ENCODE measurements around the gene COMTD1.
A peak's percentile ranks its signal among the peaks of the same experiment; 100 is the strongest.

Gene COMTD1

GRCh38 chr10:75239096-75239790 lies 3.5 kb upstream of the COMTD1 start:
- DNase-seq (ENCODE audit: low read depth): no peak
- in situ Hi-C loops (cut with HindIII; ENCODE audit: low sequenced_read_pairs): no loop called here
- H3K4me3 ChIP-seq (ENCODE audit: low read depth, low read length): no peak overlapping the region

GRCh38 chr10:75238182-75239095 lies 2.7 kb upstream of the COMTD1 start:
- no peak for DNase-seq (ENCODE audit: low read depth)
- no peak overlapping the region for H3K4me3 ChIP-seq (ENCODE audit: low read depth, low read length)
- in situ Hi-C loops (cut with HindIII; ENCODE audit: low sequenced_read_pairs): no loop called here
- TF ChIP-seq CTCF (IDR thresholded peaks at IDR 0.05; ENCODE audit: low read depth, low read length, missing control alignments): no peak

More at GRCh38 chr10:75239096-75239790, 3.5 kb upstream of the COMTD1 start:
- no peak for TF ChIP-seq CTCF (IDR thresholded peaks at IDR 0.05; ENCODE audit: low read depth, low read length, missing control alignments)

- no peak overlapping the region for H3K4me3 ChIP-seq (ENCODE audit: low read depth, low read length)
- no peak for DNase-seq (ENCODE audit: low read depth)
- in situ Hi-C loops (cut with HindIII; ENCODE audit: low sequenced_read_pairs): no loop called here
- no peak for TF ChIP-seq CTCF (IDR thresholded peaks at IDR 0.05; ENCODE audit: low read depth, low read length, missing control alignments)
Measured at GRCh38 chr10:75236178-75236825, 545 bp upstream of the COMTD1 start.

- in situ Hi-C loops (cut with HindIII; ENCODE audit: low sequenced_read_pairs): no loop called here
Measured at GRCh38 chr10:75234683-75235374, 928 bp downstream of the COMTD1 start.

GRCh38 chr10:75234017-75234682 lies 1.6 kb downstream of the COMTD1 start:
- peak; percentile 63 for DNase-seq (ENCODE audit: low read depth)
- in situ Hi-C loops (cut with HindIII; ENCODE audit: low sequenced_read_pairs): no loop called here
- no peak for TF ChIP-seq CTCF (IDR thresholded peaks at IDR 0.05; ENCODE audit: low read depth, low read length, missing control alignments)
- peak overlapping the region; percentile 57 for H3K4me3 ChIP-seq (ENCODE audit: low read depth, low read length)

More at GRCh38 chr10:75234683-75235374, 928 bp downstream of the COMTD1 start:
- peak overlapping the region; percentile 57 for H3K4me3 ChIP-seq (ENCODE audit: low read depth, low read length)
- DNase-seq (ENCODE audit: low read depth): no peak
- no peak for TF ChIP-seq CTCF (IDR thresholded peaks at IDR 0.05; ENCODE audit: low read depth, low read length, missing control alignments)
